Spleen (tissue), 11 donors: ENCODE measurements around the gene PITPNC1. TPM values are rescaled to one million over a fixed set of nuclear protein-coding genes. Genes with fewer than 3 reads are reported as not detected.

Experiments used
- DNase-seq: peaks from one replicate; pipeline ENCODE4 v3.0.0-alpha.2; 2020
- H3K27ac ChIP-seq, 8 donors: fragments of 200-600 bp; sonication (generic) in 7 of 8; 1 replicate in 4 of 8; 2 replicates in 4 of 8; pipeline versions ENCODE4 v1.5.0 to v1.8.0; 2016 to 2021; ENCODE audit warnings: inconsistent platforms in 4 of 8, mild to moderate bottlenecking in 4 of 8, moderate library complexity in 1 of 8
- H3K27me3 ChIP-seq, 7 donors: fragments of 200-600 bp; sonication (generic) in 6 of 7; replicated peaks in 1 of 7; 1 replicate in 4 of 7; 2 replicates in 3 of 7; pipeline versions ENCODE4 v1.5.0 to v1.8.0; 2016 to 2021; ENCODE audit warnings: inconsistent platforms in 3 of 7, mild to moderate bottlenecking in 1 of 7
- H3K36me3 ChIP-seq, 6 donors: fragments of 200-600 bp; sonication (generic) in 5 of 6; 1 replicate in 4 of 6; 2 replicates in 2 of 6; pipeline versions ENCODE4 v1.5.0 to v1.8.0; 2016 to 2021; ENCODE audit warnings: inconsistent platforms in 2 of 6
- H3K4me1 ChIP-seq, 6 donors: fragments of 200-600 bp; sonication (generic) in 5 of 6; 1 replicate in 3 of 6; 2 replicates in 3 of 6; pipeline versions ENCODE4 v1.5.0 to v1.8.0; 2016 to 2021; ENCODE audit warnings: inconsistent platforms in 3 of 6
- H3K4me3 ChIP-seq, 8 donors: fragments of 200-600 bp; sonication (generic) in 7 of 8; 1 replicate in 4 of 8; 2 replicates in 4 of 8; pipeline versions ENCODE4 v1.5.0 to v1.8.0; 2016 to 2021; ENCODE audit warnings: inconsistent platforms in 4 of 8, mild to moderate bottlenecking in 4 of 8, moderate library complexity in 2 of 8
- H3K9me3 ChIP-seq, 8 donors: fragments of 200-600 bp; sonication (generic) in 7 of 8; 1 replicate in 4 of 8; 2 replicates in 4 of 8; pipeline versions ENCODE4 v1.5.0 to v1.8.0; 2016 to 2021; ENCODE audit warnings: inconsistent platforms in 4 of 8
- CTCF ChIP-seq, 11 experiments: fragments of 200-600 bp in 7 of 11; fragments of 450-650 bp in 4 of 11; sonication (generic) in 4 of 11; IDR thresholded peaks in 8 of 11; conservative IDR thresholded peaks in 3 of 11; 1 replicate in 7 of 11; 2 replicates in 4 of 11; pipeline versions ENCODE4 v1.4.0 to v1.8.0; 2016 to 2021; ENCODE audit warnings: antibody characterized with exemption in 11 of 11, inconsistent platforms in 4 of 11, mild to moderate bottlenecking in 1 of 11
- POLR2A ChIP-seq, 3 donors: fragments of 450-650 bp; IDR thresholded peaks; one replicate each; pipeline ENCODE4 v1.5.1; 2017; ENCODE audit warnings: antibody characterized with exemption in 3 of 3, mild to moderate bottlenecking in 1 of 3
- POLR2AphosphoS5 ChIP-seq, 3 donors: sonication (generic); formaldehyde crosslinking; IDR thresholded peaks; one replicate each; pipeline ENCODE4 v1.5.1; 2017; ENCODE audit warnings: antibody characterized with exemption in 3 of 3
- WGBS, 5 donors: extraction: QIAGEN DNeasy Blood & Tissue Kit in 3 of 5; methylation state at CpG; one replicate each; pipeline versions ENCODE4 v1.1.5 to v1.1.7; 2013 to 2018; 5-methylcytosine and 5-hydroxymethylcytosine counted together
- intact Hi-C: fragments of 100-400 bp; cut with DNase I; formaldehyde crosslinking; loops from one replicate; pipeline ENCODE4 v1.15.0; 2023; ENCODE audit warnings: low total_unique reads
- polyA plus RNA-seq, 3 donors: library from polyadenylated mRNA; stranded (reverse); fragments of 200-250 nt; gene quantifications; one replicate each; pipeline ENCODE4 v1.2.1, GENCODE V29; 2013
- total RNA-seq, 7 donors: library from RNA; depleted of rRNA in 3 of 7; stranded (reverse); fragments of >200 nt in 3 of 7; fragmentation: NEBNext Ultra II Directional in 4 of 7; extraction: Animal tissue kit (Norgen Biotek cat#: 25700) in 4 of 7; gene quantifications; one replicate each; pipeline versions ENCODE4 v1.1.0 to v1.2.1, GENCODE V29; 2016 to 2021
- donor health status: healthy with polysubstance abuse.
- donor health status: DM: no; HTN: no; CAD: no; lungs with moderate emphysema.
- donor health status: DM: no; HTN: no; CAD: no.
- donor health status: Bipolar disorder and iron deficiency.
- donor health status: healthy.
- donor health status: DM: no; HTN: no; CAD: no.
- donor health status: DM: yes; HTN: yes; CAD: no.

Gene PITPNC1
- total and polyA plus RNA-seq, 10 donors = 5.8 to 33.8 (median 18.8) TPM

- Histone ChIP-seq H3K27ac (no peak overlapping the region), H3K4me1 (peaks cover 0 to 9% (median 6%) of the 10 kb centered on the region in 6 donors), H3K9me3 (no peaks in the 10 kb centered on the region), H3K4me3 (no peak overlapping the region), H3K27me3 (no peaks in the 10 kb centered on the region), H3K36me3 (no peaks in the 10 kb centered on the region)
- WGBS, 5 donors = 89 to 96% (median 93%) methylated on average over 3 of the region's 3 CpGs
- intact Hi-C loops = no loop called here
- DNase-seq = no peak
- no peak for TF ChIP-seq POLR2AphosphoS5 (IDR thresholded peaks at IDR 0.05)
Measured at GRCh38 chr17:67713169-67713568, 336.1 kb downstream of the PITPNC1 start.

GRCh38 chr17:67716405-67716798 is 339.3 kb downstream of the PITPNC1 start:
- TF ChIP-seq POLR2A (IDR thresholded peaks at IDR 0.05) (no peak), POLR2AphosphoS5 (IDR thresholded peaks at IDR 0.05) (no peak)
- Histone ChIP-seq H3K4me3 (no peak overlapping the region), H3K4me1 (peaks cover 16 to 40% (median 29%) of the 10 kb centered on the region in 6 donors), H3K27ac (no peak overlapping the region), H3K9me3 (no peaks in the 10 kb centered on the region), H3K27me3 (no peaks in the 10 kb centered on the region), H3K36me3 (peaks cover 0 to 20% (median 11%) of the 10 kb centered on the region in 6 donors)
- intact Hi-C loops = no loop called here
- 87 to 95% (median 93%) methylated on average over 6 of the region's 6 CpGs for WGBS, 5 donors
- no peak for DNase-seq

GRCh38 chr17:67717192-67717623 is 340.1 kb downstream of the PITPNC1 start:
- H3K4me1 ChIP-seq = peaks cover 16 to 45% (median 29%) of the 10 kb centered on the region in 6 donors
- TF ChIP-seq POLR2A (IDR thresholded peaks at IDR 0.05) (no peak), CTCF (IDR thresholded peaks at IDR 0.05 in 8 of 11, conservative IDR thresholded peaks at IDR 0.05 in 3 of 11) (no peak), POLR2AphosphoS5 (IDR thresholded peaks at IDR 0.05) (no peak)
- H3K36me3 ChIP-seq = peaks cover 0 to 28% (median 19%) of the 10 kb centered on the region in 6 donors
- peak overlapping the region; percentile 35 to 99 (median 82) for H3K4me3 ChIP-seq
- no peaks in the 10 kb centered on the region for H3K27me3 ChIP-seq
- DNase-seq = no peak
- WGBS, 5 donors = 1 to 3% (median 2%) methylated on average over 5 of the region's 5 CpGs
- H3K9me3 ChIP-seq = no peaks in the 10 kb centered on the region
- peak overlapping the region; percentile 87 to 94 (median 92) for H3K27ac ChIP-seq
- intact Hi-C loops = no loop called here

- H3K27me3 ChIP-seq = no peaks in the 10 kb centered on the region
- peak; percentile 100 for DNase-seq
- TF ChIP-seq POLR2A (IDR thresholded peaks at IDR 0.05) (peak in 2 of 3 donors; percentile 17 to 75), CTCF (IDR thresholded peaks at IDR 0.05 in 8 of 11, conservative IDR thresholded peaks at IDR 0.05 in 3 of 11) (peak; percentile 94 to 100 (median 98)), POLR2AphosphoS5 (IDR thresholded peaks at IDR 0.05) (peak; percentile 98 to 99 (median 99))
- 0 to 1% (median 0%) methylated on average over 23 to 49 of the region's 49 CpGs for WGBS, 5 donors
- H3K9me3 ChIP-seq = no peaks in the 10 kb centered on the region
- peak within 1 kb of the TSS; percentile 65 to 99 (median 88) for H3K4me3 ChIP-seq
- H3K4me1 ChIP-seq = peaks cover 16 to 45% (median 29%) of the 10 kb centered on the region in 6 donors
- peaks cover 0 to 34% (median 25%) of the 10 kb centered on the region in 6 donors for H3K36me3 ChIP-seq
- intact Hi-C loops = no loop called here
- peak within 1 kb of the TSS; percentile 87 to 94 (median 92) for H3K27ac ChIP-seq
Measured at GRCh38 chr17:67717624-67718324, 340.7 kb downstream of the PITPNC1 start, which contains the start of gene NOL11. NOL11 (plus strand) TSS chr17:67717936; CDS start chr17:67717948, 12 bp downstream.

GRCh38 chr17:67718325-67718941 is 341.4 kb downstream of the PITPNC1 start:
- WGBS, 5 donors = 0 to 2% (median 0%) methylated on average over 16 of the region's 16 CpGs
- peak overlapping the region; percentile 87 to 94 (median 92) for H3K27ac ChIP-seq
- peak overlapping the region; percentile 65 to 99 (median 88) for H3K4me3 ChIP-seq
- no peaks in the 10 kb centered on the region for H3K9me3 ChIP-seq
- no peaks in the 10 kb centered on the region for H3K27me3 ChIP-seq
- no peak for TF ChIP-seq POLR2A (IDR thresholded peaks at IDR 0.05)
- TF ChIP-seq CTCF (IDR thresholded peaks at IDR 0.05 in 8 of 11, conservative IDR thresholded peaks at IDR 0.05 in 3 of 11) = no peak
- no peak for TF ChIP-seq POLR2AphosphoS5 (IDR thresholded peaks at IDR 0.05)
- H3K36me3 ChIP-seq = peaks cover 0 to 41% (median 28%) of the 10 kb centered on the region in 6 donors
- peaks cover 16 to 45% (median 29%) of the 10 kb centered on the region in 6 donors for H3K4me1 ChIP-seq
- intact Hi-C loops = no loop called here
- no peak for DNase-seq
